PC-3 (cell line): ENCODE measurements around the gene SMIM14. TPM values are rescaled to one million over a fixed set of nuclear protein-coding genes. Genes with fewer than 3 reads are reported as not detected.

ENCODE experiments used
- ATAC-seq: fragments of 200-7000 bp; cut with Tn5 transposase; 2 replicates; pipeline ENCODE4 v1.9.1; 2020; ENCODE audit warnings: mild to moderate bottlenecking, moderate library complexity
- BruUV-seq: library from RNA; stranded (reverse); fragments of 400-500 nt; replicated peaks from 2 replicates; lab custom pipeline; 2021; lab: Mats Ljungman, UMichigan
- CTCF ChIA-PET: fragments of 300-600 bp; sonication (Branson Sonifier 250); formaldehyde crosslinking; loops from one replicate; lab custom pipeline; 2022; ENCODE audit warnings: antibody characterized with exemption; lab: Charles Lee
- POLR2A ChIA-PET: fragments of 300-600 bp; sonication (Branson Sonifier 250); formaldehyde crosslinking; loops from one replicate; lab custom pipeline; 2022; ENCODE audit warnings: antibody characterized with exemption; ENCODE audit not compliant: unreplicated experiment; lab: Charles Lee
- DNase-seq: peaks from one replicate; pipeline ENCODE4 v3.0.0-alpha.2; 2015
- H2AFZ ChIP-seq: fragments of 300-600 bp; sonication (generic); 2 replicates; pipeline ENCODE4 v1.6.0; 2016; ENCODE audit warnings: antibody characterized with exemption, low read length
- H3F3A ChIP-seq: fragments of 300-600 bp; sonication (generic); one replicate; pipeline ENCODE4 v1.6.0; 2017; ENCODE audit warnings: antibody characterized with exemption, low read length, control low read depth, mild to moderate bottlenecking; ENCODE audit not compliant: unreplicated experiment
- H3K27ac ChIP-seq: fragments of 300-600 bp; sonication (generic); 2 replicates; pipeline ENCODE4 v1.5.1; 2016; ENCODE audit warnings: mild to moderate bottlenecking, low read length
- H3K27me3 ChIP-seq: fragments of 300-600 bp; sonication (generic); 2 replicates; pipeline ENCODE4 v1.6.1; 2016; ENCODE audit warnings: low read length, mixed read lengths
- H3K36me3 ChIP-seq: fragments of 300-600 bp; sonication (generic); 2 replicates; pipeline ENCODE4 v1.6.1; 2016; ENCODE audit warnings: low read depth, mixed run types, low read length, mixed read lengths
- H3K4me1 ChIP-seq: fragments of 300-600 bp; sonication (generic); 2 replicates; pipeline ENCODE4 v1.5.1; 2016; ENCODE audit warnings: low read length; ENCODE audit not compliant: insufficient read depth
- H3K4me2 ChIP-seq: fragments of 300-600 bp; sonication (generic); 2 replicates; pipeline ENCODE4 v1.6.0; 2016; ENCODE audit warnings: low read length
- H3K4me3 ChIP-seq: fragments of 300-600 bp; sonication (generic); 2 replicates; pipeline ENCODE4 v1.5.1; 2016; ENCODE audit warnings: mild to moderate bottlenecking, low read length, mixed read lengths
- H3K79me2 ChIP-seq: fragments of 300-600 bp; sonication (generic); 2 replicates; pipeline ENCODE4 v1.6.1; 2017; ENCODE audit warnings: low read length, mixed read lengths
- H3K9ac ChIP-seq: fragments of 300-600 bp; sonication (generic); 2 replicates; pipeline ENCODE4 v1.6.0; 2016; ENCODE audit warnings: mild to moderate bottlenecking, low read length
- H3K9me2 ChIP-seq: fragments of 300-600 bp; sonication (generic); replicated peaks from 2 replicates; pipeline ENCODE4 v1.6.1; 2016; ENCODE audit warnings: mixed run types, low read length, mixed read lengths
- H3K9me3 ChIP-seq: fragments of 300-600 bp; sonication (generic); 2 replicates; pipeline ENCODE4 v1.6.1; 2016; ENCODE audit warnings: low read length, mixed read lengths
- H4K20me1 ChIP-seq: fragments of 300-600 bp; sonication (generic); 2 replicates; pipeline ENCODE4 v1.6.1; 2016; ENCODE audit warnings: low read length, mixed read lengths
- EZH2 ChIP-seq: fragments of 300-600 bp; sonication (generic); IDR thresholded peaks from one replicate; pipeline ENCODE4 v1.6.1; 2017; ENCODE audit warnings: antibody characterized with exemption, mild to moderate bottlenecking, low read length; ENCODE audit not compliant: unreplicated experiment
- EZH2phosphoT487 ChIP-seq: fragments of 300-600 bp; sonication (generic); IDR thresholded peaks from 2 replicates; pipeline ENCODE4 v1.6.1; 2018; ENCODE audit warnings: mild to moderate bottlenecking, antibody characterized with exemption, low read length, borderline replicate concordance
- intact Hi-C: fragments of 100-400 bp; cut with micrococcal nuclease; formaldehyde crosslinking; loops from 2 replicates; pipeline ENCODE4 v1.9.0; 2023
- total RNA-seq: library from RNA; depleted of rRNA; stranded (reverse); fragments of >200 nt; gene quantifications from 2 replicates; pipeline ENCODE4 v1.2.3, GENCODE V29; 2014
- TF ChIP-seq, protein P1 (sequence below): fragments of 300-600 bp; sonication (generic); conservative IDR thresholded peaks from 2 replicates; pipeline ENCODE4 v1.5.1; 2017; ENCODE audit warnings: antibody characterized with exemption, low read depth, mild to moderate bottlenecking, low read length

SMIM14 gene
- total RNA-seq, 1 experiment from 2014 or later = 4.8 TPM

DNA sequence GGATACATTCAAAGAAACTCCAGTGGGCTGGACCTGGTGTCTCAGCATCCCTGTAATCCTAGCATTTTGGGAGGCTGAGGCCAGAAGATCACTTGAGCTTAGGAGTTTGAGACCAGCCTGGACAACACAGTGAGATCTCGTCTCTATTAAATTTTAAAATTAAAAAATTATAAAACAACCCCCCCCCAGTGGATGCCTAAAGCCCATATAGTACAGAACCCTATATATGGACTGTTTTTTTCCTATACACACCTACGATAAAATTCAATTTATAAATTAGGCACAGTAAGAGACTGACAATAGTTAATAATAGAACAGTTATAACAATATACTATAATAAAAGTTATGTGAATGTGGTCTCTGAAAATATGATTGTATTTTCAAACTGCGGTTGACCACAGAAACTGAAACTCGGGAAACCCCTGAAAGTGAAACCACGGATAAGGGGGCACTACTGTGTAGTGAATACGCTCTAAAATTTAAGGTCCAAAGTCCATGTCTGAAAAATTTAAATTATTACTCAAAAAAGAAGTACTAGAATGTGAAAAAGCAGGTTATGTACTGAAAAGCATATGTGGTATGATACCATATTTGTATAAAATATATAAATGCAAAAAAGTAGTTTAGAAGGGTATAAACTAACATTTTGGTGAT, 2.0 kb downstream of the SMIM14 start:
- DNase-seq (no peak), ATAC-seq (no peak)
- TF ChIP-seq EZH2phosphoT487 (no peak), EZH2 (no peak)
- TF ChIP-seq, protein P1, sequence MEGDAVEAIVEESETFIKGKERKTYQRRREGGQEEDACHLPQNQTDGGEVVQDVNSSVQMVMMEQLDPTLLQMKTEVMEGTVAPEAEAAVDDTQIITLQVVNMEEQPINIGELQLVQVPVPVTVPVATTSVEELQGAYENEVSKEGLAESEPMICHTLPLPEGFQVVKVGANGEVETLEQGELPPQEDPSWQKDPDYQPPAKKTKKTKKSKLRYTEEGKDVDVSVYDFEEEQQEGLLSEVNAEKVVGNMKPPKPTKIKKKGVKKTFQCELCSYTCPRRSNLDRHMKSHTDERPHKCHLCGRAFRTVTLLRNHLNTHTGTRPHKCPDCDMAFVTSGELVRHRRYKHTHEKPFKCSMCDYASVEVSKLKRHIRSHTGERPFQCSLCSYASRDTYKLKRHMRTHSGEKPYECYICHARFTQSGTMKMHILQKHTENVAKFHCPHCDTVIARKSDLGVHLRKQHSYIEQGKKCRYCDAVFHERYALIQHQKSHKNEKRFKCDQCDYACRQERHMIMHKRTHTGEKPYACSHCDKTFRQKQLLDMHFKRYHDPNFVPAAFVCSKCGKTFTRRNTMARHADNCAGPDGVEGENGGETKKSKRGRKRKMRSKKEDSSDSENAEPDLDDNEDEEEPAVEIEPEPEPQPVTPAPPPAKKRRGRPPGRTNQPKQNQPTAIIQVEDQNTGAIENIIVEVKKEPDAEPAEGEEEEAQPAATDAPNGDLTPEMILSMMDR = no peak; the same call in 1 of the 2 replicates
- H3K36me3 ChIP-seq = no peaks in the 10 kb centered on the region
- ChIA-PET POLR2A (no interaction called here), CTCF (no interaction called here)
- no peaks in the 10 kb centered on the region for H3K9me2 ChIP-seq
- H3K27me3 ChIP-seq = no peaks in the 10 kb centered on the region
- H3K4me3 ChIP-seq = peak overlapping the region; percentile 98
- H3K4me1 ChIP-seq = peaks cover 23% of the 10 kb centered on the region
- peak overlapping the region; percentile 93 for H3K9ac ChIP-seq
- no TSS peak for BruUV-seq
- H3K79me2 ChIP-seq = peaks cover 35% of the 10 kb centered on the region
- intact Hi-C loops = no loop called here
- H3F3A ChIP-seq = no peaks in the 10 kb centered on the region
- H3K9me3 ChIP-seq = no peaks in the 10 kb centered on the region
- H4K20me1 ChIP-seq = no peaks in the 10 kb centered on the region
- peak overlapping the region; percentile 62; the same call in 1 of the 2 replicates for H2AFZ ChIP-seq
- peak overlapping the region; percentile 93 for H3K4me2 ChIP-seq
- H3K27ac ChIP-seq = peak overlapping the region; percentile 95

DNA sequence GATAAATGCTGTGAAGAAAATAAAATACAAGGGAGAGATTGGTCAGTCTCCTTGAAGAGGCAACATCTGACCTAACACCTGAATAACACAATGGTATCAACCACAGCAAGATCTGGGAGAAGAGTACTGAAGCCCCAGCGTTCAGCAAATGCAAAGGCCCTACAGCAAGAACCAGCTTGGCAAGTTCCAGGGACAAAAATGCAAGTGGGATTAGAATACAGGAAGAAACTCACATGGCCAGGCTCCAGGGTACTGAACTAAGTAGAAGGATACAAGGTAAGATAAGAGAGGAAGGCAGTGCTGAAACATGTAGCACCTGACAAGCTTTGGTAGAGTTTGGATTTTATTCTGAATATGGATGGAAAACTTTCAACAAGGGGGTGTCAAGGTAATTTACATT, 3.6 kb downstream of the SMIM14 start:
- no peak overlapping the region for H3K9ac ChIP-seq
- no peaks in the 10 kb centered on the region for H3K9me3 ChIP-seq
- H3K9me2 ChIP-seq = no peaks in the 10 kb centered on the region
- H3K27ac ChIP-seq = peak overlapping the region; percentile 28
- no TSS peak for BruUV-seq
- H3K4me2 ChIP-seq = peak overlapping the region; percentile 46
- intact Hi-C loops = no loop called here
- ChIA-PET CTCF (no interaction called here), POLR2A (no interaction called here)
- no peaks in the 10 kb centered on the region for H3K27me3 ChIP-seq
- H3K4me1 ChIP-seq = peaks cover 19% of the 10 kb centered on the region
- H3F3A ChIP-seq = no peaks in the 10 kb centered on the region
- no peak overlapping the region for H2AFZ ChIP-seq
- H3K36me3 ChIP-seq = no peaks in the 10 kb centered on the region
- H3K79me2 ChIP-seq = peaks cover 35% of the 10 kb centered on the region
- TF ChIP-seq EZH2 (no peak), EZH2phosphoT487 (no peak)
- TF ChIP-seq, protein P1 = no peak
- DNase-seq (peak; percentile 74), ATAC-seq (no peak)
- H3K4me3 ChIP-seq = no peak overlapping the region
- no peaks in the 10 kb centered on the region for H4K20me1 ChIP-seq

DNA sequence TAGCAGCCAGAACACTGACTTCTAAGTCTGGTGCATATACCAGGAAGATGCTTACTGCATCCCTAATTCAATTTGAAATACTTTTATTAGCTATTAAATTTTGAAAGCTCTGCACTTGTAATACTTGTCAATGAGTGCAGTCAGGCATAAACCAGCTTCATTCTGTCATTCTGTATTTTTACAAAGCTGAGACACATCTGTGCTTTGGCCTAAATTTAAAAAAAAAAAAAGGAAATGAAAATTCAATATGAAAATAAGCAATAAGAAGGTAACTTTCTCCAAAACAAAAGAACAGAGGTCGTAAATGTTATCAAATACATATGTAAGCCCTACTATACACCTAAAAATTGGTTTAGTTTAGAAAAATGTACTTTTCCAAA, 7.0 kb downstream of the SMIM14 start:
- intact Hi-C loops = no loop called here
- H3K79me2 ChIP-seq = peaks cover 16% of the 10 kb centered on the region
- no peak overlapping the region for H3K9ac ChIP-seq
- ChIA-PET POLR2A (interaction anchor here (0.6 to 0.7 kb wide), 2 partner anchors 19 to 105 kb away, joined by 4 to 5 read pairs; partner anchors contain the start of gene UGDH), CTCF (interaction anchor here (0.6 kb wide), 1 partner anchor 22 kb away, joined by 3 read pairs; no protein-coding TSS in a partner anchor)
- no peaks in the 10 kb centered on the region for H4K20me1 ChIP-seq
- H3K27me3 ChIP-seq = no peaks in the 10 kb centered on the region
- no peak for DNase-seq
- no peak overlapping the region for H3K4me3 ChIP-seq
- H3K4me2 ChIP-seq = no peak overlapping the region
- H3K27ac ChIP-seq = no peak overlapping the region
- no peaks in the 10 kb centered on the region for H3K36me3 ChIP-seq
- no peak for ATAC-seq
- peaks cover 14% of the 10 kb centered on the region for H3K4me1 ChIP-seq
- H3K9me2 ChIP-seq = no peaks in the 10 kb centered on the region
- H3F3A ChIP-seq = no peaks in the 10 kb centered on the region
- no peak overlapping the region for H2AFZ ChIP-seq
- TF ChIP-seq EZH2phosphoT487 = no peak
- no peak for TF ChIP-seq EZH2
- TF ChIP-seq, protein P1 = no peak
- no peaks in the 10 kb centered on the region for H3K9me3 ChIP-seq
- BruUV-seq = no TSS peak
